Stimulated activated naive CD8-positive, alpha-beta T cell treated with anti-CD3 and anti-CD28 coated beads, Interleukin-15, Interleukin-2, amounts not matched to agents 100 U/mL and 50 U/mL, for 24 hours (primary cell): ENCODE measurements around the gene SEPTIN8.

Experiments used
- ATAC-seq: fragments of 150-1000 bp; cut with Tn5 transposase; one replicate; pipeline ENCODE4 v1.10.0; 2021
- DNase-seq: peaks from one replicate; pipeline ENCODE4 v3.0.0; 2021

The SEPTIN8 gene

DNA sequence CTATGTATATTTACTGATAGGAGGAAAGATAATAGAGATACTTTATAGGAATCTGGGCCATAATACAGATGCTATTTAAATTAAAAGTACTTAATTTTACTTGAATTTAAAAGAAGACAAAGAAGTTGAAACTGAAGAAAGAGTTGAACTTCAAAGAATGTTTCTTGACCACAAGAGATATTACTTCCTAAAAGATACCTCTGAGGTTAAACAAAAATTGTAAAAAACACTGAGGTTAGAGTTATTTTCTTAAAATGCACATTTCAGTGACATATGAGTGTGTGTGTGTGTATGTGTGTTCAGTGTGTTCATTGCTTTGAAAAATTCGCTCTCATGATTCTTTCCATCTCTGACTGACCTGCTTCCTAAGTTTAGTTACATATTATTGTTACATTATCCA lies 3.5 kb upstream of the SEPTIN8 start:
- DNase-seq (no peak), ATAC-seq (no peak)

- no peak for ATAC-seq
- no peak for DNase-seq
Observed at GRCh38 chr5:132779961-132780360, 2.9 kb upstream of the SEPTIN8 start.

DNA sequence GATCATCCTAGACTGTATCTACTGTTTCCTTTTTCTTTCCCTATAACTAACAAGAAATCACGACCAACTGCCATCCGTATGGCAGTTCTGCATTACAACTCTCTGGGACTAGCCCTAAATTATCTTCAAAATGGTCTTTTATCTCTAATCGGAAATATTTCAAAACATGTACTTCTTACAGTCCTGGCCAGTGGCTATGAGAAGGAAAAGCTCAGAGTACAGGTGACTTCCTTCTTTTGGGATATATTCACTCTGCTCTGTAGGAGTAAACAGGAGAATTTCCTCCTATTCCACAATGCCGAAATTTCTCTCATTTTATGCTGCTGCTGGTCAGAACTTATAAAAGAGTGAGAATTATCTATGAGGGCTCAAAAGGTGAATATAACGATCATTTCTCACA lies 1.8 kb upstream of the SEPTIN8 start:
- ATAC-seq = no peak

GRCh38 chr5:132778129-132778528 lies 1.1 kb upstream of the SEPTIN8 start:
- ATAC-seq (no peak), DNase-seq (no peak)

More for the DNA sequence above, 1.8 kb upstream of the SEPTIN8 start:
- DNase-seq = no peak

GRCh38 chr5:132776938-132777208 lies 166 bp downstream of the SEPTIN8 start:
- ATAC-seq = no peak

DNA sequence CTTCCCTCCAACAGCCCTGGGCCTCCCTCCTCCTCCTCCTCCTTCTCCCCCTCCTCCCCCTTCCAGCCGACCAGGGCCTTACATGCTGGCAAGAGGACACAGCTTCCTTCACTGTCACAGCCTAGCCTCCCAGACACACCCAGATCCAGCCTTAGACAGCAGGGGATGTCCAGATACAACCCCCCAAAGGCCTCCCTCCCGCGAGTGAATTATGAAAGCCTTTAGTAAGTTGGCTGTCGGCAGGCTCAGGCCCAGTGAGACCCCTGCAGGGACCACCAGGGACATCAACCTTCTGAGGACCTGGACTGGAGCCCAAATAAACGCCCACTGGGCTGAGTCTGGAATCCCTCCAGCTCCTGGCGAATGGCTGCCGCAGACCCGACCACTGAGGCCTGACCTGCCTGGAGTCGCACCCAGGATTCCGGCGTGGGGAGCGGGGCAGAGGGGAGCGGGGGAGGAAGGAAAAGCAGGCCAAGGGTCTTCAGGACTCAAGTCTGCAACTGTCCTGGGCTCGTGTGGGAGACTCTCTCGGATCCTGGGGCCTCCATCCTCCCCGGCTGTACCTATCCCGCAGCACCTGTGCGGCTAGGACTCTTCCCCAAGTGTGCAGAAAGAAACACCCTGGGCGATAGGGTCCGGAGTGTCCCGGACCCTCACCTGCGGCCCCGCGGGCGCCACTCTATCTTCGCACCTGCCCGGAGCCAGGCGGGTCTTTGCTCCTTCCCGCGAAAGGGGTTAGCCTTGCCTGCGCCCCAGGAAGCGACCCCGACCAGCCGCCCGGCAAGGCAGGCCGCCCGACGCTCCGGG lies 705 bp downstream of the SEPTIN8 start:
- ATAC-seq (no peak), DNase-seq (peak; percentile 15)

More at GRCh38 chr5:132776938-132777208, 166 bp downstream of the SEPTIN8 start:
- DNase-seq = no peak

GRCh38 chr5:132775476-132775961 lies 1.5 kb downstream of the SEPTIN8 start:
- no peak for ATAC-seq
- DNase-seq = no peak

DNA sequence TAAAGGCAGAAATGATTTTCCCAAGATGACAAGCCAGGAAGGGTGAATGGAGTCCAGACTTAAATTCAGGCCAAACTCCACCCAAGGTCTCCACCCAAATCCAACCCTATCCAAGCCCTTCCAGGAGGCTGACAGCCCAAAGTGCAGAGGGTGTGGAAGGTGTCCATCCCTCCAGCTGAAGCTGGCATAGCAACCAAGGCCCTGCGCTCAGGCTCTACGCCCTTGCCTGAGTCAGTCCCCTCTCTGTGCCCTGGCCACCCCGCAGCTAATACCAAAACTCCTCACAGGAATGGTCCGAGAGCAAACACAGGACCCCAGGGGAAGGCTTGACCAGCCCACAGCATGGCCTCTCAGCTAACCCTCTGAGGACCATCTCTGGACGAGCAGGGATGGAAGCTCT lies 2.1 kb downstream of the SEPTIN8 start:
- DNase-seq (no peak), ATAC-seq (no peak)

GRCh38 chr5:132774406-132774805 lies 2.6 kb downstream of the SEPTIN8 start:
- DNase-seq = no peak
- no peak for ATAC-seq

DNA sequence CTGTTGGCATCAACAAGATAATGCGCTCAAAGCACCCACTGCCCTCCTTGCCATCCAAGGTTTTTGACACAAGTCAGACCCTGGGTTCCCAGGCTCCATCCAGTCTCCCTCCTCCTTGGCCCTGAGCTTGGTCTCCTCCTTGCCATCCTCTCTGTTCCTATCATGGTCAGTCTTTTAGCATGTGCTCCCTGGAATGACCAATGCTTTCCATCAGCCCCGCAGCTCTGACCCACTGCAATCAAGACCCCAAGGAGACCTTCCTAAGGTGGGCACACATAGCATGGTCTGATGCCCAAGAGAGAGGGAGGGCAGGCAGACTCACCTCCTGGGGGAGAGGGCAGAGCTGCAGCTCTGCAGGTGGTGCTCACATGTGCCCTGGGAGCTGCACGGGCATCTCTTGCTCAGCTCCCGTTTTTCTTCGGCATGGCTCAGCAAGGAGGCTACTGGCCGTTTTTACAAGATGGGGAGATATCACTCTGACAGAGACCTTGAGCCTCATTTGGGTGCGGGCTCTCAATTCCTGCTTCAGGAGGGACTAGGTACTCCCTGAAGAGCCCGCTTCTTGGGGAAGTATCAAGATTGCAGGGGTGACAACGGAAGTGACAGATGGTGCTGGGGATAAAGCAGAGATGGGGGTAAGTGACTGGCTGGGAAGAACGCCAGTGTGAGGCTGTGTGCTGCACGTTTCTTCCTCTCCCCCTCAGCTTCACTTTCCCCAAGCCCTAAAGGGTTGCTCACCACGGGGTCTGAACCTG lies 3.3 kb downstream of the SEPTIN8 start:
- DNase-seq = no peak
- ATAC-seq = no peak

DNA sequence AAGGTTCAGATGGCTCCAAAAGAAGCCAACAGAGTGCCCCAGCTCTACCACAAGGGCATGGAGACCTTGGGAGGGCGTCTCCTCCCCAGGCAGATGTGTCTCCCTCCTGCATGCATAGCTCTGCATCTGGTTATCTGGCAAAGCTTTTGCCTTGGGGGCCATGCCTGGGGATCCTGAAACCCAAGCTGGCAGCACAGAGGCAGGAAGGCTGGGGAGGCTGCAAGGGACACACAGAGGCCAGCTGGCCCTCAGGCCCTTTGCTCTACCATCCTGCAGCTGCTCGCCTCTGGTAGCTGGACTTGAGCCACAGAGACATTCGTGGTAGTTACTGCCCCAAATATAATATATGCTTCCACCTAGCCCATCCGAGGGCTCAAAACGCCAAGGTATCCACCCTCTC lies 3.9 kb downstream of the SEPTIN8 start:
- no peak for ATAC-seq
- DNase-seq = no peak

GRCh38 chr5:132772291-132773070 lies 4.6 kb downstream of the SEPTIN8 start:
- ATAC-seq = no peak
- DNase-seq = no peak

GRCh38 chr5:132771503-132771998 lies 5.5 kb downstream of the SEPTIN8 start:
- DNase-seq (no peak), ATAC-seq (no peak)

GRCh38 chr5:132770476-132771159 lies 6.4 kb downstream of the SEPTIN8 start:
- DNase-seq (no peak), ATAC-seq (no peak)

GRCh38 chr5:132768485-132768868 lies 8.6 kb downstream of the SEPTIN8 start:
- ATAC-seq = no peak

DNA sequence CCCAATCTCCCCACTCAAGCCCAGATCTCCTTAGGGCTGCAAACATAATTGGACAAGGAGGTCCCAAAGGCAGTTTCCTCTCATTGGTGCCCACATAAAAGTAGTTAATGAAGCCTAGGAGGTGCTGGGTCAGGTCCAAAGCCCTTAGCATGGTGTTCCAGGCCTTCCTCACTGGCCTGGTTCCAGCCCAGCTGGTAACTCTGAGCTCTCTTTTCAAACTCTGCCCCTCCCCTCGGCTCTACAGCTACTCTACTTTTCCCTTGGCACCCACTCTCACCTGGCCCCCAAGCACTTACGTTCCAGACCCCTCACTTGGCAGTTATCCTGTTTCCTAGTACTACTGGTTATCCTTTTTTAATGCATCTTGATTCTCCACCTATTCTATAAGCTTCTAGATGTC lies 9.9 kb downstream of the SEPTIN8 start:
- DNase-seq = no peak
- no peak for ATAC-seq

More at GRCh38 chr5:132768485-132768868, 8.6 kb downstream of the SEPTIN8 start:
- no peak for DNase-seq

- no peak for ATAC-seq
Observed at GRCh38 chr5:132766806-132767055, 10.3 kb downstream of the SEPTIN8 start.

GRCh38 chr5:132766020-132766805 lies 10.8 kb downstream of the SEPTIN8 start:
- ATAC-seq = no peak
- DNase-seq = no peak

More at GRCh38 chr5:132766806-132767055, 10.3 kb downstream of the SEPTIN8 start:
- DNase-seq = no peak

- no peak for ATAC-seq
- DNase-seq = no peak
Observed at GRCh38 chr5:132765311-132766019, 11.6 kb downstream of the SEPTIN8 start.

GRCh38 chr5:132764671-132765238 lies 12.3 kb downstream of the SEPTIN8 start:
- no peak for ATAC-seq
- no peak for DNase-seq
